Ascending aorta (tissue), 2 donors: ENCODE results near the gene SNRNP70. TPM values are rescaled to one million over a fixed set of nuclear protein-coding genes. Genes with fewer than 3 reads are reported as not detected.

ENCODE experiments used
- DNase-seq, 2 donors: peaks; one replicate each; pipeline ENCODE4 v3.0.0-alpha.2; 2019; ENCODE audit warnings: low spot score in 2 of 2
- H3K27ac ChIP-seq, 2 donors: fragments of 200-600 bp; sonication (generic); one replicate each; pipeline ENCODE4 v1.5.1; 2016 to 2017; ENCODE audit warnings: mild to moderate bottlenecking in 1 of 2
- H3K27me3 ChIP-seq: fragments of 200-600 bp; sonication (generic); one replicate; pipeline ENCODE4 v1.5.1; 2017
- H3K36me3 ChIP-seq, 2 donors: fragments of 200-600 bp; sonication (generic); one replicate each; pipeline ENCODE4 v1.5.1; 2016
- H3K4me1 ChIP-seq, 2 donors: fragments of 200-600 bp; sonication (generic); one replicate each; pipeline ENCODE4 v1.5.1; 2016 to 2017; ENCODE audit warnings: mild to moderate bottlenecking in 1 of 2
- H3K4me3 ChIP-seq, 2 donors: fragments of 200-600 bp; sonication (generic); one replicate each; pipeline ENCODE4 v1.5.1; 2016 to 2017; ENCODE audit warnings: mild to moderate bottlenecking in 1 of 2
- H3K9me3 ChIP-seq, 2 donors: fragments of 200-600 bp; sonication (generic); one replicate each; pipeline ENCODE4 v1.5.1; 2016
- CTCF ChIP-seq, 3 experiments: fragments of 200-600 bp in 2 of 3; fragments of 450-650 bp in 1 of 3; sonication (generic) in 2 of 3; IDR thresholded peaks; one replicate each; pipeline ENCODE4 v1.5.1; 2016 to 2019; ENCODE audit warnings: antibody characterized with exemption in 3 of 3, mild to moderate bottlenecking in 1 of 3, moderate library complexity in 1 of 3
- intact Hi-C: fragments of 100-400 bp; cut with DNase I; formaldehyde crosslinking; loops from one replicate; pipeline ENCODE4 v1.15.1; 2023
- total RNA-seq: library from RNA; depleted of rRNA; stranded (reverse); fragments of >200 nt; gene quantifications from one replicate; pipeline ENCODE4 v1.1.0, GENCODE V29; 2016

The SNRNP70 gene
- total RNA-seq, 1 donor from 2014 or later: 185 TPM

GRCh38 chr19:49150106-49150943 is 65.1 kb downstream of the SNRNP70 start:
- no peaks in the 10 kb centered on the region for H3K27me3 ChIP-seq
- H3K9me3 ChIP-seq: no peaks in the 10 kb centered on the region
- H3K4me1 ChIP-seq: peaks cover 5 to 25% of the 10 kb centered on the region in 2 donors
- TF ChIP-seq CTCF (IDR thresholded peaks at IDR 0.05): no peak
- no peaks in the 10 kb centered on the region for H3K36me3 ChIP-seq
- intact Hi-C loops: no loop called here
- peak in 1 of 2 donors; percentile 89 for DNase-seq
- H3K4me3 ChIP-seq: peak overlapping the region; percentile 55 to 89
- H3K27ac ChIP-seq: peak overlapping the region; percentile 71 to 82

GRCh38 chr19:49150944-49151243 is 65.6 kb downstream of the SNRNP70 start:
- no peaks in the 10 kb centered on the region for H3K9me3 ChIP-seq
- no peak for DNase-seq
- peak overlapping the region; percentile 55 to 89 for H3K4me3 ChIP-seq
- peak overlapping the region; percentile 71 to 82 for H3K27ac ChIP-seq
- no peak for TF ChIP-seq CTCF (IDR thresholded peaks at IDR 0.05)
- intact Hi-C loops: no loop called here
- H3K4me1 ChIP-seq: peaks cover 5 to 20% of the 10 kb centered on the region in 2 donors
- H3K36me3 ChIP-seq: no peaks in the 10 kb centered on the region
- no peaks in the 10 kb centered on the region for H3K27me3 ChIP-seq

- TF ChIP-seq CTCF (IDR thresholded peaks at IDR 0.05): no peak
- DNase-seq: peak in 1 of 2 donors; percentile 80
- Histone ChIP-seq H3K4me3 (peak overlapping the region in 1 of 2 donors; percentile 89), H3K27ac (peak overlapping the region; percentile 71 to 82), H3K36me3 (no peaks in the 10 kb centered on the region), H3K9me3 (no peaks in the 10 kb centered on the region), H3K4me1 (peaks cover 5 to 18% of the 10 kb centered on the region in 2 donors), H3K27me3 (no peaks in the 10 kb centered on the region)
- intact Hi-C loops: no loop called here
These were observed 66.2 kb downstream of the SNRNP70 start for GRCh38 chr19:49151267-49152118.

GRCh38 chr19:49152119-49152550 is 66.9 kb downstream of the SNRNP70 start:
- no peaks in the 10 kb centered on the region for H3K27me3 ChIP-seq
- H3K4me3 ChIP-seq: no peak overlapping the region
- peak overlapping the region; percentile 4 to 82 for H3K27ac ChIP-seq
- H3K9me3 ChIP-seq: no peaks in the 10 kb centered on the region
- peaks cover 5 to 18% of the 10 kb centered on the region in 2 donors for H3K4me1 ChIP-seq
- H3K36me3 ChIP-seq: no peaks in the 10 kb centered on the region
- no peak for DNase-seq
- intact Hi-C loops: no loop called here
- TF ChIP-seq CTCF (IDR thresholded peaks at IDR 0.05): no peak

- DNase-seq: no peak
- H3K36me3 ChIP-seq: no peaks in the 10 kb centered on the region
- intact Hi-C loops: no loop called here
- H3K27ac ChIP-seq: no peak overlapping the region
- peaks cover 5 to 18% of the 10 kb centered on the region in 2 donors for H3K4me1 ChIP-seq
- no peak for TF ChIP-seq CTCF (IDR thresholded peaks at IDR 0.05)
- no peaks in the 10 kb centered on the region for H3K9me3 ChIP-seq
- H3K27me3 ChIP-seq: no peaks in the 10 kb centered on the region
- no peak overlapping the region for H3K4me3 ChIP-seq
These were observed 68.0 kb downstream of the SNRNP70 start for GRCh38 chr19:49153167-49153809.
